Gastroesophageal sphincter (tissue), 4 donors: ENCODE data around the gene MTRR. TPM values are rescaled to one million over a fixed set of nuclear protein-coding genes. Genes with fewer than 3 reads are reported as not detected.

ENCODE experiments used
- ATAC-seq: fragments of 150-250 bp; one replicate; pipeline ENCODE4 v1.9.1; 2016; ENCODE audit warnings: mild to moderate bottlenecking, moderate library complexity
- H3K27ac ChIP-seq, 4 donors: fragments of 200-600 bp; sonication (generic) in 3 of 4; 1 replicate in 3 of 4; 2 replicates in 1 of 4; pipeline ENCODE4 v1.5.1; 2016 to 2019
- H3K27me3 ChIP-seq: fragments of 200-600 bp; sonication (generic); one replicate; pipeline ENCODE4 v1.5.1; 2019
- H3K36me3 ChIP-seq, 2 donors: fragments of 200-600 bp; sonication (generic); one replicate each; pipeline ENCODE4 v1.5.1; 2019; ENCODE audit warnings: control low read depth in 1 of 2
- H3K4me1 ChIP-seq, 3 donors: fragments of 200-600 bp; sonication (generic); 1 replicate in 2 of 3; 2 replicates in 1 of 3; pipeline ENCODE4 v1.5.1; 2016 to 2019; ENCODE audit warnings: control low read depth in 2 of 3
- H3K4me3 ChIP-seq, 2 donors: fragments of 200-600 bp; sonication (generic); one replicate each; pipeline ENCODE4 v1.5.1; 2019; ENCODE audit warnings: mild to moderate bottlenecking in 1 of 2, moderate library complexity in 1 of 2
- H3K9me3 ChIP-seq, 3 donors: fragments of 200-600 bp; sonication (generic); one replicate each; pipeline ENCODE4 v1.5.1; 2017 to 2019; ENCODE audit warnings: control low read depth in 2 of 3
- EP300 ChIP-seq: sonication (generic); formaldehyde crosslinking; IDR thresholded peaks from one replicate; pipeline ENCODE4 v1.6.1; 2017; ENCODE audit warnings: antibody characterized with exemption, mild to moderate bottlenecking
- POLR2A ChIP-seq, 2 donors: fragments of 450-650 bp; IDR thresholded peaks; one replicate each; pipeline ENCODE4 v1.6.1; 2017; ENCODE audit warnings: antibody characterized with exemption in 2 of 2, mild to moderate bottlenecking in 2 of 2, moderate library complexity in 1 of 2
- POLR2AphosphoS5 ChIP-seq: sonication (generic); formaldehyde crosslinking; IDR thresholded peaks from one replicate; pipeline ENCODE4 v1.6.1; 2017; ENCODE audit warnings: antibody characterized with exemption
- WGBS, 2 donors: methylation state at CpG; one replicate each; pipeline ENCODE4 v1.1.5; 2018; ENCODE audit warnings: low coverage in 1 of 2; 5-methylcytosine and 5-hydroxymethylcytosine counted together
- total RNA-seq, 4 donors: library from RNA; depleted of rRNA; stranded (reverse); fragments of >200 nt; gene quantifications; one replicate each; pipeline ENCODE4 v1.1.0, GENCODE V29; 2016
- TF ChIP-seq, protein P1 (sequence below), 4 experiments: fragments of 200-600 bp in 2 of 4; fragments of 450-650 bp in 2 of 4; sonication (generic) in 1 of 4; IDR thresholded peaks; one replicate each; pipeline ENCODE4 v1.5.1; 2017 to 2019; ENCODE audit warnings: antibody characterized with exemption in 4 of 4, mild to moderate bottlenecking in 2 of 4, moderate library complexity in 2 of 4

Gene MTRR
- total RNA-seq, 4 donors from 2014 or later, result 29.3 to 44.0 (median 35.5) TPM

GRCh38 chr5:7844901-7845300, 24.0 kb upstream of the MTRR start:
- Histone ChIP-seq H3K4me3 (no peak overlapping the region), H3K36me3 (no peaks in the 10 kb centered on the region), H3K4me1 (peaks cover 0 to 6% (median 5%) of the 10 kb centered on the region in 3 donors), H3K9me3 (no peaks in the 10 kb centered on the region), H3K27me3 (peaks cover 47% of the 10 kb centered on the region), H3K27ac (no peak overlapping the region)
- TF ChIP-seq, protein P1, sequence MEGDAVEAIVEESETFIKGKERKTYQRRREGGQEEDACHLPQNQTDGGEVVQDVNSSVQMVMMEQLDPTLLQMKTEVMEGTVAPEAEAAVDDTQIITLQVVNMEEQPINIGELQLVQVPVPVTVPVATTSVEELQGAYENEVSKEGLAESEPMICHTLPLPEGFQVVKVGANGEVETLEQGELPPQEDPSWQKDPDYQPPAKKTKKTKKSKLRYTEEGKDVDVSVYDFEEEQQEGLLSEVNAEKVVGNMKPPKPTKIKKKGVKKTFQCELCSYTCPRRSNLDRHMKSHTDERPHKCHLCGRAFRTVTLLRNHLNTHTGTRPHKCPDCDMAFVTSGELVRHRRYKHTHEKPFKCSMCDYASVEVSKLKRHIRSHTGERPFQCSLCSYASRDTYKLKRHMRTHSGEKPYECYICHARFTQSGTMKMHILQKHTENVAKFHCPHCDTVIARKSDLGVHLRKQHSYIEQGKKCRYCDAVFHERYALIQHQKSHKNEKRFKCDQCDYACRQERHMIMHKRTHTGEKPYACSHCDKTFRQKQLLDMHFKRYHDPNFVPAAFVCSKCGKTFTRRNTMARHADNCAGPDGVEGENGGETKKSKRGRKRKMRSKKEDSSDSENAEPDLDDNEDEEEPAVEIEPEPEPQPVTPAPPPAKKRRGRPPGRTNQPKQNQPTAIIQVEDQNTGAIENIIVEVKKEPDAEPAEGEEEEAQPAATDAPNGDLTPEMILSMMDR (IDR thresholded peaks at IDR 0.05), result no peak
- TF ChIP-seq POLR2AphosphoS5 (no peak), EP300 (no peak), POLR2A (IDR thresholded peaks at IDR 0.05) (no peak)
- ATAC-seq, result no peak

DNA sequence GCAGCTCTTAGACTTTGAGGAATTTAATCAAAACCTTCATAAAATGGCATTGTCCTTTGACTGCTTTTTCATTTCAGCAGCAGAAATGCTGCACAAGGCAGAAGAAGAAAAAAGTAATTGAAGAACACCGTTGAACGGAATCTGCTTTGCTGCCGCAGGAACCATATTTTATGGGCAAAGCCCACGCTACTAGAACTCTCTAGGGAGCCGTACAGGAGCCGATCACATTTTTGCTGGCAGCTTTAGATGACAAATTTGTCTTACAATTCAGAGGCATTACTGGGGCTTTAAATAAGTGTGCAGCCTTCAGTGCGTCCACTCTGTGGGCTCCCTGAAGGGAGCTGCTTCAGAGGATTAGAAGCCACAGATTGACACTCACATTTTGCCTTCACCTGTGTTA, 23.4 kb upstream of the MTRR start:
- peaks cover 52% of the 10 kb centered on the region for H3K27me3 ChIP-seq
- no peak for ATAC-seq
- 66 to 90% methylated on average over 6 to 7 of the region's 7 CpGs for WGBS, 2 donors
- H3K36me3 ChIP-seq, result no peaks in the 10 kb centered on the region
- no peak overlapping the region for H3K27ac ChIP-seq
- no peak for TF ChIP-seq POLR2AphosphoS5
- TF ChIP-seq POLR2A (IDR thresholded peaks at IDR 0.05), result no peak
- no peak for TF ChIP-seq EP300
- no peak overlapping the region for H3K4me3 ChIP-seq
- H3K4me1 ChIP-seq, result peaks cover 0 to 13% (median 7%) of the 10 kb centered on the region in 3 donors
- no peaks in the 10 kb centered on the region for H3K9me3 ChIP-seq

GRCh38 chr5:7846327-7846726, 22.6 kb upstream of the MTRR start:
- Histone ChIP-seq H3K27me3 (peaks cover 58% of the 10 kb centered on the region), H3K9me3 (no peaks in the 10 kb centered on the region), H3K36me3 (no peaks in the 10 kb centered on the region), H3K27ac (no peak overlapping the region), H3K4me3 (no peak overlapping the region), H3K4me1 (peaks cover 0 to 21% (median 7%) of the 10 kb centered on the region in 3 donors)
- WGBS, 2 donors, result 95 to 96% methylated on average over 4 to 5 of the region's 5 CpGs
- no peak for TF ChIP-seq POLR2A (IDR thresholded peaks at IDR 0.05)
- TF ChIP-seq, protein P1 (IDR thresholded peaks at IDR 0.05), result no peak
- TF ChIP-seq POLR2AphosphoS5, result no peak
- TF ChIP-seq EP300, result no peak
- ATAC-seq, result no peak

DNA sequence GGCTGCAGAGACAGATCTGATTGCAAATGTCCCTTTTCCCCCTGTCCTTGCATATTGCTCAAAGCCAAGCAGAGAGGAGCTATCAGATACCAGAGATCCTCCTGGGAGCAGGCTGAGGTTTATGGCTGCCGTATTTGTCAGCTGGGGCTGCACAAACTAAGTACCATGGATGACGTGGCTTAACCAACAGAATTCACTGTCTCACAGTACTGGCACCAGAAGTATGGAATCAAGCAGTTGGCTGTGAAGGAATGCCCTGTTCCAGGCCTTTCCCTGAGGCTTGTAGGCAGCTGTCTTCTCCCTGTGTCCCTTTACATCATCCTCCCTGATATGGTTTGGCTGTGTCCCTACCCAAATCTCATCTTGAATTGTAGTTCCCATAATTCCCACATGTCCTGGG, 20.7 kb upstream of the MTRR start:
- H3K36me3 ChIP-seq, result no peaks in the 10 kb centered on the region
- no peak for TF ChIP-seq EP300
- no peak for TF ChIP-seq POLR2AphosphoS5
- TF ChIP-seq, protein P1 (IDR thresholded peaks at IDR 0.05), result no peak
- no peak for TF ChIP-seq POLR2A (IDR thresholded peaks at IDR 0.05)
- no peaks in the 10 kb centered on the region for H3K9me3 ChIP-seq
- no peak for ATAC-seq
- no peak overlapping the region for H3K27ac ChIP-seq
- H3K4me3 ChIP-seq, result no peak overlapping the region
- peaks cover 0 to 26% (median 7%) of the 10 kb centered on the region in 3 donors for H3K4me1 ChIP-seq
- H3K27me3 ChIP-seq, result peaks cover 58% of the 10 kb centered on the region
- 80 to 83% methylated on average over 1 of the region's 2 CpGs for WGBS, 2 donors

GRCh38 chr5:7849681-7850394, 19.1 kb upstream of the MTRR start:
- WGBS, 2 donors, result no CpG with 5 or more reads among the region's 44 CpGs
- H3K27ac ChIP-seq, result peak overlapping the region in 1 of 4 donors; percentile 32

More at GRCh38 chr5:7849681-7850394, 19.1 kb upstream of the MTRR start:
- Histone ChIP-seq H3K4me1 (peaks cover 0 to 26% (median 7%) of the 10 kb centered on the region in 3 donors), H3K9me3 (no peaks in the 10 kb centered on the region), H3K36me3 (no peaks in the 10 kb centered on the region), H3K27me3 (peaks cover 50% of the 10 kb centered on the region), H3K4me3 (peak overlapping the region; percentile 22 to 60)
- peak; percentile 31 for ATAC-seq
- TF ChIP-seq POLR2AphosphoS5, result no peak
- TF ChIP-seq, protein P1 (IDR thresholded peaks at IDR 0.05), result peak in 1 of 4 experiments; percentile 32
